Transverse colon (tissue), 3 donors: ENCODE data around the gene MAP2K5.

Source experiments
- EP300 ChIP-seq: sonication (generic); formaldehyde crosslinking; IDR thresholded peaks from one replicate; pipeline ENCODE4 v1.6.1; 2017; ENCODE audit warnings: antibody characterized with exemption, low read depth
- POLR2A ChIP-seq: fragments of 450-650 bp; IDR thresholded peaks from one replicate; pipeline ENCODE4 v1.6.1; 2016; ENCODE audit warnings: antibody characterized with exemption, mild to moderate bottlenecking, moderate library complexity
- TF ChIP-seq, protein P1 (sequence below), 5 experiments: fragments of 200-600 bp in 3 of 5; fragments of 450-650 bp in 2 of 5; sonication (generic) in 3 of 5; IDR thresholded peaks; 1 replicate in 2 of 5; 2 replicates in 3 of 5; pipeline ENCODE4 v1.5.1; 2016 to 2017; ENCODE audit warnings: antibody characterized with exemption in 5 of 5, inconsistent platforms in 3 of 5, mild to moderate bottlenecking in 2 of 5, moderate library complexity in 1 of 5

DNA sequence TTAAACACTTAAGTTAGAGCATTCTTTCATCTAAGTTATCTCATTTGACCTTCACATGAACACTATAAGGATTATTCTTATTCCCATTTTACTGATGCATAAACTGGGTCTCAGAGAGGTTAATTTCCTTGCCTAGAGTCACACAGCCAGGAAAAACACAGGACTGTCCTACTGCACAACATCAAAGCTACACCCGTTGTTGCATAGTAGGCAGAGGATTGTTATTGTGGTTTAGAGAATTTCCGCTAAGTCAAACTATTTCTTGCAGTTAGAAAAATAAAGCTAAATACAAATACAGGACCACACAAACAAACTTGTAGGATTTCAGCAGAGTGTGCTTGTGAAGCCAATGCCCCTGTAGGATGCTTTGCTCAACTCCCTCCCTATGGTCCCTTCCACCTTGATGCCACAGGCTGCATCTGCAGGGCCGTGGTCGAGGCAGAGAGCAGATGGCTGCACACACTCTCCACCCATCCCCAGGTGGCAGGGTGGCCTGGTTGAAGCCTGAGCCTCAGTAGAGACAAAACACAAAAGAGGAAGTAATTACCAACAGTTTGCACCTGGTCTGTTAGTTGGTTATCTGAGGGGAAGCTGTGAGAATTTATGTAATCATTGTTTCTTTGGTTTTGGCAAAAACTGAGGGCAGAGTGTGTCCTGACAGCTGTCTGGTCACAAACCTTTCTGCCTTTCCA lies 241.7 kb downstream of the MAP2K5 start:
- TF ChIP-seq EP300 (no peak), POLR2A (no peak)
- TF ChIP-seq, protein P1, sequence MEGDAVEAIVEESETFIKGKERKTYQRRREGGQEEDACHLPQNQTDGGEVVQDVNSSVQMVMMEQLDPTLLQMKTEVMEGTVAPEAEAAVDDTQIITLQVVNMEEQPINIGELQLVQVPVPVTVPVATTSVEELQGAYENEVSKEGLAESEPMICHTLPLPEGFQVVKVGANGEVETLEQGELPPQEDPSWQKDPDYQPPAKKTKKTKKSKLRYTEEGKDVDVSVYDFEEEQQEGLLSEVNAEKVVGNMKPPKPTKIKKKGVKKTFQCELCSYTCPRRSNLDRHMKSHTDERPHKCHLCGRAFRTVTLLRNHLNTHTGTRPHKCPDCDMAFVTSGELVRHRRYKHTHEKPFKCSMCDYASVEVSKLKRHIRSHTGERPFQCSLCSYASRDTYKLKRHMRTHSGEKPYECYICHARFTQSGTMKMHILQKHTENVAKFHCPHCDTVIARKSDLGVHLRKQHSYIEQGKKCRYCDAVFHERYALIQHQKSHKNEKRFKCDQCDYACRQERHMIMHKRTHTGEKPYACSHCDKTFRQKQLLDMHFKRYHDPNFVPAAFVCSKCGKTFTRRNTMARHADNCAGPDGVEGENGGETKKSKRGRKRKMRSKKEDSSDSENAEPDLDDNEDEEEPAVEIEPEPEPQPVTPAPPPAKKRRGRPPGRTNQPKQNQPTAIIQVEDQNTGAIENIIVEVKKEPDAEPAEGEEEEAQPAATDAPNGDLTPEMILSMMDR (IDR thresholded peaks at IDR 0.05): no peak
